ENCODE measurements around the gene EXOC3L2. TPM values are rescaled to one million over a fixed set of nuclear protein-coding genes. Genes with fewer than 3 reads are reported as not detected.
"Not testable (repeated sequence)": the region's sequence is repeated elsewhere in the genome, so short reads cannot be mapped to it uniquely, and the experiment has no call there.

Gene EXOC3L2
- total RNA-seq, 4 donors from 2014 or later = 0.42 to 3.6 (median 2.5) TPM

- WGBS = 83% methylated on average over 19 of the region's 21 CpGs
- H3K9me3 ChIP-seq = no peaks in the 10 kb centered on the region
Observed at GRCh38 chr19:45271098-45271734, 26.0 kb upstream of the EXOC3L2 start.

GRCh38 chr19:45269939-45270338 is 24.7 kb upstream of the EXOC3L2 start:
- H3K27ac ChIP-seq (replicated peaks in 1 of 4); H3K9me3 ChIP-seq; H3K27me3 ChIP-seq; H3K4me3 ChIP-seq; DNase-seq (ENCODE audit: extremely low spot score); intact Hi-C loops (cut with DNase I); H3K4me1 ChIP-seq: not testable (repeated sequence)
- peaks cover 16 to 95% (median 75%) of the 10 kb centered on the region in 4 donors for H3K36me3 ChIP-seq
- WGBS = 100% methylated on average over 11 of the region's 13 CpGs

More at GRCh38 chr19:45271098-45271734, 26.0 kb upstream of the EXOC3L2 start:
- intact Hi-C loops (cut with DNase I) = no loop called here
- peaks cover 16 to 100% (median 79%) of the 10 kb centered on the region in 4 donors for H3K36me3 ChIP-seq
- H3K27ac ChIP-seq (replicated peaks in 1 of 4) = no peak overlapping the region
- no peak for DNase-seq (ENCODE audit: extremely low spot score)
- no peaks in the 10 kb centered on the region for H3K4me1 ChIP-seq
- H3K27me3 ChIP-seq = no peaks in the 10 kb centered on the region
- H3K4me3 ChIP-seq = no peak overlapping the region
- TF ChIP-seq CTCF (IDR thresholded peaks at IDR 0.05) = no peak
- TF ChIP-seq POLR2A (IDR thresholded peaks at IDR 0.05; ENCODE audit: low read depth) = no peak

DNA sequence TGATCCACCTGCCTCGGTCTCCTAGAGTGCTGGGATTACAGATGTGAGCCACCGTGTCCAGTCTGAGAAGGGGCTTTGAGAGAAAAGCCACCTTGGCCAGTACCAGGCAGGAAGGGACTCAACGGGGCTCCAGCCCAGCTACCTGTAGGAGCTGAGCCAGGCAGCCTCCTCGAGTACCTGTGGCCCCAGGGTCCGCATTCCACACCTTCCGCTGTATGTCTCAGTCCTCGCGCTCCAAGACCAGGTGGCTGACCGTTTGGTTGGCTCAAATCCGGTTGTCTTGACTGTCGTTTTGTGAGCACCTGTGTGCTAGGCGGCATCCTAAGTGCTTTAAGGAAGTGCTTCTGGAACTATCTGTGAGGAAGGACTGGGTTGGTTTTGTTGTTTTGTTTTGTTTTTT is 22.1 kb upstream of the EXOC3L2 start:
- TF ChIP-seq POLR2A (IDR thresholded peaks at IDR 0.05; ENCODE audit: low read depth) (no peak), CTCF (IDR thresholded peaks at IDR 0.05) (no peak), POLR2AphosphoS5 (IDR thresholded peaks at IDR 0.05) (no peak)
- no peak for DNase-seq (ENCODE audit: extremely low spot score)
- Histone ChIP-seq H3K4me3 (no peak overlapping the region), H3K4me1 (no peaks in the 10 kb centered on the region), H3K36me3 (peaks cover 16 to 93% (median 58%) of the 10 kb centered on the region in 4 donors), H3K27me3 (no peaks in the 10 kb centered on the region), H3K9me3 (no peaks in the 10 kb centered on the region), H3K27ac (replicated peaks in 1 of 4) (no peak overlapping the region)
- 95% methylated on average over 11 of the region's 12 CpGs for WGBS
- intact Hi-C loops (cut with DNase I) = no loop called here

DNA sequence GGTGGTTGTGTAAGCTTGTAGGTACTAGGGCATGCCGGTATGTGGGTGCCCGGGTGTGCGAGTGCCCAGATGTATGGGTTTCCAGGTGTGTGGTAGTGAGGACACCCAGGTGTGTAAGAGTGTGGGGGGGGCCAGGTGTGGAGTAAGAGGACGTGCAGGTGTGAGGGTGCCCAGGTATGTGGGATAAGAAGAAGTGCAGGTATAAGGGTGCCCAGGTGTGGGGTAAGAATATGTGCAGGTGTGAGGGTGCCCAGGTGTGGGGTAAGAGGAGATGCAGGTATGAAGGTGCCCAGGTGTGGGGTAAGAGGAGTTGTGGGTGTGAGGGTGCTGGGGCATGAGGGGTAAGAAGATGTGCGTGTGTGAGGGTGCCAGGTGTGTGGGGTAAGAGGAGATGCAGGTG is 20.2 kb upstream of the EXOC3L2 start:
- no peaks in the 10 kb centered on the region for H3K9me3 ChIP-seq
- no peak for DNase-seq (ENCODE audit: extremely low spot score)
- H3K27me3 ChIP-seq = no peaks in the 10 kb centered on the region
- no peak overlapping the region for H3K4me3 ChIP-seq
- no peak for TF ChIP-seq EP300 (IDR thresholded peaks at IDR 0.05)
- TF ChIP-seq POLR2AphosphoS5 (IDR thresholded peaks at IDR 0.05) = no peak
- TF ChIP-seq CTCF (IDR thresholded peaks at IDR 0.05) = no peak
- TF ChIP-seq POLR2A (IDR thresholded peaks at IDR 0.05; ENCODE audit: low read depth) = no peak
- intact Hi-C loops (cut with DNase I) = no loop called here
- no peaks in the 10 kb centered on the region for H3K4me1 ChIP-seq
- no peak overlapping the region for H3K27ac ChIP-seq (replicated peaks in 1 of 4)
- WGBS = 87% methylated on average over 5 of the region's 5 CpGs
- H3K36me3 ChIP-seq = peaks cover 8 to 79% (median 46%) of the 10 kb centered on the region in 4 donors

- Histone ChIP-seq H3K9me3 (no peaks in the 10 kb centered on the region), H3K27me3 (no peaks in the 10 kb centered on the region), H3K27ac (replicated peaks in 1 of 4) (no peak overlapping the region), H3K36me3 (peaks cover 8 to 74% (median 41%) of the 10 kb centered on the region in 4 donors), H3K4me1 (no peaks in the 10 kb centered on the region), H3K4me3 (no peak overlapping the region)
- 93% methylated on average over 15 of the region's 19 CpGs for WGBS
- no peak for DNase-seq (ENCODE audit: extremely low spot score)
- intact Hi-C loops (cut with DNase I) = no loop called here
- TF ChIP-seq POLR2AphosphoS5 (IDR thresholded peaks at IDR 0.05) (no peak), POLR2A (IDR thresholded peaks at IDR 0.05; ENCODE audit: low read depth) (no peak), EP300 (IDR thresholded peaks at IDR 0.05) (no peak), CTCF (IDR thresholded peaks at IDR 0.05) (no peak)
Observed at GRCh38 chr19:45264781-45265317, 19.6 kb upstream of the EXOC3L2 start.
